Parathyroid adenoma (tissue), 2 donors: ENCODE measurements around the gene PTGER3.

Source experiments
- H2AFZ ChIP-seq: fragments of 300-600 bp; sonication (generic); one replicate; pipeline ENCODE4 v1.7.0; 2017; ENCODE audit warnings: antibody characterized with exemption, mild to moderate bottlenecking
- H3K27ac ChIP-seq: fragments of 300-600 bp; sonication (generic); one replicate; pipeline ENCODE4 v1.7.0; 2017
- H3K27me3 ChIP-seq: fragments of 300-600 bp; sonication (generic); one replicate; pipeline ENCODE4 v1.7.0; 2017; ENCODE audit warnings: low read length; ENCODE audit not compliant: control insufficient read depth, insufficient read depth
- H3K36me3 ChIP-seq: fragments of 300-600 bp; sonication (generic); one replicate; pipeline ENCODE4 v1.7.0; 2017; ENCODE audit warnings: low read length; ENCODE audit not compliant: control insufficient read depth, insufficient read depth
- H3K4me1 ChIP-seq: fragments of 300-600 bp; sonication (generic); one replicate; pipeline ENCODE4 v1.7.0; 2017; ENCODE audit warnings: control low read depth
- H3K4me2 ChIP-seq: fragments of 300-600 bp; sonication (generic); one replicate; pipeline ENCODE4 v1.7.0; 2017; ENCODE audit warnings: low read length
- H3K4me3 ChIP-seq: fragments of 300-600 bp; sonication (generic); one replicate; pipeline ENCODE4 v1.7.0; 2017; ENCODE audit warnings: low read depth, low read length
- H3K79me2 ChIP-seq: fragments of 300-600 bp; sonication (generic); one replicate; pipeline ENCODE4 v1.7.0; 2017; ENCODE audit warnings: control low read depth
- H3K9ac ChIP-seq: fragments of 300-600 bp; sonication (generic); one replicate; pipeline ENCODE4 v1.7.0; 2017; ENCODE audit warnings: mild to moderate bottlenecking
- H3K9me3 ChIP-seq: fragments of 300-600 bp; sonication (generic); one replicate; pipeline ENCODE4 v1.7.0; 2017; ENCODE audit warnings: low read length; ENCODE audit not compliant: control insufficient read depth
- TF ChIP-seq, protein P1 (sequence below): fragments of 300-600 bp; sonication (generic); IDR thresholded peaks from one replicate; pipeline ENCODE4 v1.7.0; 2017; ENCODE audit warnings: antibody characterized with exemption, mild to moderate bottlenecking
- donor health status: primary hyperparathyroidism.

The PTGER3 gene

DNA sequence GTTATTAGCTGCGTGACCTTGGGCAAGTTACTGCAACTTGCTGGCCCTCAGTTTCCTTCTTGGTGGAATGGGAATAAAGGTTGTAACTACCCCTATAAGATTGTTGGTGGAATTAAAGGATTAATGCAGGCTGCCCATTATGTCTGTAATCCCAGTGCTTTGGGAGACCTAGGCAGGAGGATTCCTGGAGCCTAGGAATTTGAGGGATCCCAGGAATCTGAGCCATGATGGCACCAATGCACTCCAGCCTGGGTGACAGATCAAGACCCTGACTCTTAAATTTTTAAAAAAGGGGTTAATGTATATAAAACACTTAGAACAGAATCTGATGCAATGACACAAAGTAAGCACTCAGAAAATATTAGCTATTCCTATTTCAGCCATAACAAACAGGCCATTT is 67.3 kb downstream of the PTGER3 start:
- TF ChIP-seq, protein P1, sequence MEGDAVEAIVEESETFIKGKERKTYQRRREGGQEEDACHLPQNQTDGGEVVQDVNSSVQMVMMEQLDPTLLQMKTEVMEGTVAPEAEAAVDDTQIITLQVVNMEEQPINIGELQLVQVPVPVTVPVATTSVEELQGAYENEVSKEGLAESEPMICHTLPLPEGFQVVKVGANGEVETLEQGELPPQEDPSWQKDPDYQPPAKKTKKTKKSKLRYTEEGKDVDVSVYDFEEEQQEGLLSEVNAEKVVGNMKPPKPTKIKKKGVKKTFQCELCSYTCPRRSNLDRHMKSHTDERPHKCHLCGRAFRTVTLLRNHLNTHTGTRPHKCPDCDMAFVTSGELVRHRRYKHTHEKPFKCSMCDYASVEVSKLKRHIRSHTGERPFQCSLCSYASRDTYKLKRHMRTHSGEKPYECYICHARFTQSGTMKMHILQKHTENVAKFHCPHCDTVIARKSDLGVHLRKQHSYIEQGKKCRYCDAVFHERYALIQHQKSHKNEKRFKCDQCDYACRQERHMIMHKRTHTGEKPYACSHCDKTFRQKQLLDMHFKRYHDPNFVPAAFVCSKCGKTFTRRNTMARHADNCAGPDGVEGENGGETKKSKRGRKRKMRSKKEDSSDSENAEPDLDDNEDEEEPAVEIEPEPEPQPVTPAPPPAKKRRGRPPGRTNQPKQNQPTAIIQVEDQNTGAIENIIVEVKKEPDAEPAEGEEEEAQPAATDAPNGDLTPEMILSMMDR = no peak
- Histone ChIP-seq H3K27me3 (no peaks in the 10 kb centered on the region), H3K4me3 (no peak overlapping the region), H2AFZ (no peak overlapping the region), H3K9ac (no peak overlapping the region), H3K36me3 (no peaks in the 10 kb centered on the region), H3K4me1 (peaks cover 2% of the 10 kb centered on the region), H3K79me2 (no peaks in the 10 kb centered on the region), H3K4me2 (no peak overlapping the region), H3K9me3 (no peaks in the 10 kb centered on the region), H3K27ac (no peak overlapping the region)

DNA sequence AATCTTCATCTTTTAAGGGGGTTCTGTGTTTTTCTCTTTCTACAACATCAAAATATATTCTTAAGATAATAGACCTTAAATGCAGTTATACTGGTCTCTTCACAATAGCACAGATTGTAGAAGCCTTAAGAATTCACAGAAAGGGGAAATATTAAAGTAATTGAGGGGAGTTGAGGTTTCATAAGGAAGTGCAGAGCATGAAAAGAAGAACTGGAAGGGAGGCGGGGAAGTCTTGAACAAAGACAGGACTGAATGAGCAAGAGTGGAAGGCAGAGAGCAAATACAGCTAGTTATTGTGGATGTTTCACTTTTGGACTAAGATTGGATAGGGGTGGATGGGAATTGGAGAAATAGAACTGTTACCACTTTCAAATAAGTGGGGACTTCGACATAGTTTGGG is 67.7 kb downstream of the PTGER3 start:
- no peaks in the 10 kb centered on the region for H3K9me3 ChIP-seq
- H3K4me2 ChIP-seq = no peak overlapping the region
- H3K9ac ChIP-seq = no peak overlapping the region
- H3K27me3 ChIP-seq = no peaks in the 10 kb centered on the region
- no peak overlapping the region for H3K4me3 ChIP-seq
- no peaks in the 10 kb centered on the region for H3K79me2 ChIP-seq
- H3K27ac ChIP-seq = no peak overlapping the region
- TF ChIP-seq, protein P1 = no peak
- peaks cover 2% of the 10 kb centered on the region for H3K4me1 ChIP-seq
- no peak overlapping the region for H2AFZ ChIP-seq
- H3K36me3 ChIP-seq = no peaks in the 10 kb centered on the region

DNA sequence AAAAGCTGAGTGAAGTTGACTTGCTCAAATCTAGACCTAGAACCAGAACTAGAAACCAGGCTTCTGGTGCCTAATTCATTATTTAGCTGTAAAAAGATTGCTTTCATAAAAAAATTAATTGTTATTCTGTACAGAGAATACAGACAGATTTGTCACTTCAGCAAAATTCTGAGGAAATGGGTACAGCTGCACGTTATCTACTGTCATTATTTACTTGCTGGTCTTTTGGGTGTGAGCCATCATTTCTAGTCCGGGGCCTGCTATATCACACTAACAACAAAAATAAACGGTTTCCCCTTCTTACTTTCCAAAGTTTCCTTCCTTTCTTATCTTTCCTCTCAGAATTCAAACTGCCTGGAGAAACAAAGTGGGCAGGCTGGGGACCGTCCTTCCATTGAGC is 68.3 kb downstream of the PTGER3 start:
- Histone ChIP-seq H3K4me1 (peaks cover 2% of the 10 kb centered on the region), H3K9ac (no peak overlapping the region), H3K27me3 (no peaks in the 10 kb centered on the region), H3K9me3 (no peaks in the 10 kb centered on the region), H3K4me2 (no peak overlapping the region), H3K79me2 (no peaks in the 10 kb centered on the region), H3K36me3 (no peaks in the 10 kb centered on the region), H3K4me3 (no peak overlapping the region), H2AFZ (no peak overlapping the region), H3K27ac (no peak overlapping the region)
- TF ChIP-seq, protein P1 = no peak

DNA sequence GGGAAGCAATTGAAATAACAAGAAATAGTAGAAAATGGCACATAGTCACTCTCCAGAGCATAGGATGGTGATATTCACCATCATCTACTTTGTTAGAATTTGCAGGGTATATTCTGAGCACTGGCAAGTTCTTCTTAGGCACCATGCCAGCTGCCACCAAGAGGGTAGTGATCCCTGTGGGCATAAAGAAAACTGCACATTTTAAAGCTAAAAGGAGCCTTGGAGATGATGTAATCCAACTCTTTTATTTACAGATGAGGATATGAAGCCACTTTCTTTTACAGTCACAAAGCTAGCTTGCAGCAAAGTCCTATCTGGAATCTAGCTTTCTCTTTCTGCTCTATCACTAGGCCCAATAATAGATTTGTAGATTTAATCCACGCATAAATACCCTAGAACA is 69.0 kb downstream of the PTGER3 start:
- Histone ChIP-seq H2AFZ (no peak overlapping the region), H3K9ac (no peak overlapping the region), H3K27ac (no peak overlapping the region), H3K4me2 (no peak overlapping the region), H3K9me3 (no peaks in the 10 kb centered on the region), H3K36me3 (no peaks in the 10 kb centered on the region), H3K27me3 (no peaks in the 10 kb centered on the region), H3K4me1 (peaks cover 2% of the 10 kb centered on the region), H3K4me3 (no peak overlapping the region), H3K79me2 (no peaks in the 10 kb centered on the region)
- TF ChIP-seq, protein P1 = no peak

DNA sequence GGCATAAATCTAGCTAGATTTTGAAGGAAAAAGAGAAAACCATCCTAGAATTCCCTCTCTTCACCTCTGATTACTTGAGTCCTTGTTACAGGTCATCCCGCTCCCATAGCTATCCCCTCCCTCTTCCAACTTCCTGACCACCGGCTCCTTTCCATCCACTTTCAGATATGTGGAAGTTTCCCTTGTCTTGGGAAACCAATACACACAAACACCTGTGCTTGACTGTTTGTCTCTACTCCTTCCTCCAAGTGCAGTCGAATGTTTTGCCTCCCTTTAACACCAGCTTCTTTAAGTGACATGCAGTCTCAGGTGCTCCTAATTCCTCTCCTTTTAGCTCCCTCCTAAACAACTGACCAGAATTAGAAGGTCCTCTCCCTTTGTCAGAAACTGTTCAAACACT is 70.0 kb downstream of the PTGER3 start:
- Histone ChIP-seq H3K27me3 (no peaks in the 10 kb centered on the region), H3K79me2 (no peaks in the 10 kb centered on the region), H3K27ac (no peak overlapping the region), H3K4me3 (no peak overlapping the region), H3K9me3 (no peaks in the 10 kb centered on the region), H3K36me3 (no peaks in the 10 kb centered on the region), H3K4me2 (no peak overlapping the region), H3K4me1 (peaks cover 2% of the 10 kb centered on the region), H3K9ac (no peak overlapping the region), H2AFZ (no peak overlapping the region)
- TF ChIP-seq, protein P1 = no peak
